ENCODE data around the gene GALNT18. TPM values are rescaled to one million over a fixed set of nuclear protein-coding genes. Genes with fewer than 3 reads are reported as not detected.

GALNT18 gene
- total and polyA plus RNA-seq, 2 donors (not counting 3 experiments of a cell fraction or from before 2014, with no cell fraction given), result 0.17 to 0.18 TPM

- no peak for TF ChIP-seq MAX (IDR thresholded peaks at IDR 0.05; ENCODE audit: insufficient read depth, insufficient read length)
- TF ChIP-seq POLR2A (IDR thresholded peaks at IDR 0.05; ENCODE audit: low read depth, low read length), result no peak
- TF ChIP-seq MYC (IDR thresholded peaks at IDR 0.05; ENCODE audit: low read depth, low read length), result no peak
- no peak for TF ChIP-seq JUN (IDR thresholded peaks at IDR 0.05; ENCODE audit: borderline replicate concordance, insufficient read depth, insufficient read length, low read depth)
- TF ChIP-seq CTCF (IDR thresholded peaks at IDR 0.05; ENCODE audit: extremely low read depth in 1 of 2, insufficient read depth in 1 of 2, low read depth in 1 of 2, low read length in 2 of 2), result no peak
- TF ChIP-seq FOS (IDR thresholded peaks at IDR 0.05; ENCODE audit: borderline replicate concordance, insufficient read depth, low read length), result no peak
- no peak for TF ChIP-seq GATA2 (IDR thresholded peaks at IDR 0.05; ENCODE audit: insufficient read depth, insufficient read length, low read depth, low read length)
- TF ChIP-seq EZH2 (IDR thresholded peaks at IDR 0.05; ENCODE audit: borderline replicate concordance, low read depth, low read length, severe bottlenecking), result no peak
- TF ChIP-seq POLR2AphosphoS5 (IDR thresholded peaks at IDR 0.05; ENCODE audit: insufficient read depth, low read depth, low read length), result no peak
- no peak overlapping the region for H3K27ac ChIP-seq (ENCODE audit: insufficient read depth, low read depth, low read length)
- POLR2A ChIA-PET, result no interaction called here
- no peaks in the 10 kb centered on the region for H3K4me1 ChIP-seq (ENCODE audit: control insufficient read depth, extremely low read depth, insufficient read depth, low read length)
- H3K4me2 ChIP-seq (ENCODE audit: insufficient read depth, low read length), result no peak overlapping the region
- H3K9me1 ChIP-seq (replicated peaks; ENCODE audit: control insufficient read depth, extremely low read depth, insufficient read depth, low read length), result no peaks in the 10 kb centered on the region
- dilution Hi-C loops (cut with MboI; ENCODE audit: extremely low pct_ligation_motif_present, low sequenced_read_pairs) (no loop called here), intact Hi-C loops (cut with micrococcal nuclease) (no loop called here)
- H3K36me3 ChIP-seq (ENCODE audit: control insufficient read depth in 2 of 2, extremely low read depth in 1 of 2, insufficient read depth in 2 of 2, low read length in 2 of 2), result no peaks in the 10 kb centered on the region
- no peak for DNase-seq (ENCODE audit: low read depth, low spot score)
- no peak overlapping the region for H2AFZ ChIP-seq (ENCODE audit: low read depth, low read length)
- H3K9me3 ChIP-seq (replicated peaks; ENCODE audit: control insufficient read depth, insufficient read depth, low read length), result no peaks in the 10 kb centered on the region
- H3K27me3 ChIP-seq (ENCODE audit: control insufficient read depth in 2 of 2, insufficient read depth in 2 of 2, low read length in 2 of 2), result no peaks in the 10 kb centered on the region
- no peak for FAIRE-seq
- H4K20me1 ChIP-seq (replicated peaks; ENCODE audit: control insufficient read depth, extremely low read depth, insufficient read depth, low read length), result no peaks in the 10 kb centered on the region
- CTCF ChIA-PET, result no interaction called here
- no peaks in the 10 kb centered on the region for H3K79me2 ChIP-seq (ENCODE audit: control insufficient read depth, insufficient read depth, low read length)
- no TSS peak for BruUV-seq (replicated peaks)
- H3K4me3 ChIP-seq (replicated peaks in 1 of 3; ENCODE audit: insufficient read depth in 1 of 3, low read depth in 1 of 3, low read length in 3 of 3), result no peak overlapping the region
- H3K9ac ChIP-seq (replicated peaks; ENCODE audit: extremely low read depth, insufficient read depth, low read length), result no peak overlapping the region
Observed at GRCh38 chr11:11316651-11317230, 305.1 kb downstream of the GALNT18 start.

Data from endothelial cell of umbilical vein (primary cell).